Fibroblast of skin of left biceps (primary cell): ENCODE measurements around the gene SERINC1.

Experiments used
- DNase-seq, 2 experiments: peaks; one replicate each; pipeline ENCODE4 v3.0.0-alpha.2; 2013; ENCODE audit warnings: low read depth in 2 of 2

The SERINC1 gene

DNA sequence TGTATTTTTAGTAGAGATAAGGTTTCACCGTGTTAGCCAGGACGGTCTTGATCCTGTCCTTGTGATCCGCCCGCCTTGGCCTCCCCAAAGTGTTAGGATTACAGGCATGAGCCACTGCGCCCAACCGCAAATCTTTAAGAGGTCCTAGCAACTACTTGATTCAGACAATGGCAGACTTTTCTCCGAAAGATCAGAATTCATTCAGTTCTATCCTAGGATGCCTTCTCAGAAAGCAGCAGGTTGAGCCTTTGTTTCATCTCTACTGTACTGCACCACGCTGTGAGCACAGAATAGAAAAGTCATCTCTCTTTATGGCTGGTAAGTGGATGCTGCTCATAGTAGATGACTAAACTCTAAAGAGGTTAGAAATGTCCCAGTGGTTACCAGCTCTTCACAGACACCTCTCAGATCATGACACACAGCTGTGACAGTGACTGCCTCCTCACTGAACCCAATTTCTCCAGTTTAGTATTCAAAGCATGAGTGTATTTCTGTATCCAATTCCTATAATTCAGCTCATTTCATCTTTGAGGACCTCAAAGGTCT lies 78.2 kb downstream of the SERINC1 start:
- DNase-seq = no peak
